H9 (cell line): ENCODE measurements around the gene MYOM1. TPM values are rescaled to one million over a fixed set of nuclear protein-coding genes. Genes with fewer than 3 reads are reported as not detected.

Experiments
- DNase-seq: peaks from one replicate; pipeline ENCODE4 v3.0.0-alpha.2; 2017
- H2AFZ ChIP-seq: one replicate; pipeline ENCODE4 v1.6.1; 2013; ENCODE audit warnings: mild to moderate bottlenecking, low read length, control low read depth, moderate library complexity
- H2AK5ac ChIP-seq: 2 replicates; pipeline ENCODE4 v1.6.1; 2013; ENCODE audit warnings: low read length, control low read depth, mixed read lengths; ENCODE audit not compliant: insufficient read length
- H2BK120ac ChIP-seq: one replicate; pipeline ENCODE4 v1.6.1; 2013; ENCODE audit warnings: low read depth, mild to moderate bottlenecking, low read length, control low read depth, inconsistent platforms; ENCODE audit not compliant: poor library complexity, severe bottlenecking
- H2BK12ac ChIP-seq: 2 replicates; pipeline ENCODE4 v1.6.1; 2013; ENCODE audit warnings: low read length, control low read depth, mixed read lengths, low read depth; ENCODE audit not compliant: insufficient read length
- H2BK15ac ChIP-seq: 2 replicates; pipeline ENCODE4 v1.6.1; 2013; ENCODE audit warnings: low read depth, low read length, control low read depth
- H2BK20ac ChIP-seq: one replicate; pipeline ENCODE4 v1.6.1; 2013; ENCODE audit warnings: low read depth, mild to moderate bottlenecking, low read length, control low read depth, inconsistent platforms; ENCODE audit not compliant: poor library complexity, severe bottlenecking
- H2BK5ac ChIP-seq: 2 replicates; pipeline ENCODE4 v1.6.1; 2013; ENCODE audit warnings: low read length, control low read depth, mixed read lengths; ENCODE audit not compliant: insufficient read length
- H3K14ac ChIP-seq: 2 replicates; pipeline ENCODE4 v1.6.1; 2013; ENCODE audit warnings: low read length, control low read depth; ENCODE audit not compliant: insufficient read depth
- H3K18ac ChIP-seq: 2 replicates; pipeline ENCODE4 v1.6.1; 2013; ENCODE audit warnings: low read depth, mild to moderate bottlenecking, mixed read lengths, low read length, control low read depth; ENCODE audit not compliant: insufficient read length
- H3K23ac ChIP-seq: 2 replicates; pipeline ENCODE4 v1.6.1; 2013; ENCODE audit warnings: low read length, control low read depth, mixed read lengths, low read depth; ENCODE audit not compliant: insufficient read length
- H3K23me2 ChIP-seq: 2 replicates; pipeline ENCODE4 v1.6.1; 2013; ENCODE audit warnings: low read depth, mild to moderate bottlenecking, mixed read lengths, low read length, control low read depth; ENCODE audit not compliant: insufficient read length, poor library complexity, severe bottlenecking
- H3K27ac ChIP-seq: 2 replicates; pipeline ENCODE4 v1.5.1; 2013; ENCODE audit warnings: low read length, control low read depth, mixed read lengths, low read depth; ENCODE audit not compliant: insufficient read length
- H3K27me3 ChIP-seq: 2 replicates; pipeline ENCODE4 v1.6.1; 2013; ENCODE audit warnings: low read length, control low read depth, inconsistent platforms; ENCODE audit not compliant: insufficient read depth
- H3K4ac ChIP-seq: 2 replicates; pipeline ENCODE4 v1.6.1; 2013; ENCODE audit warnings: low read depth, mild to moderate bottlenecking, control low read depth, inconsistent platforms, low read length, moderate library complexity
- H3K4me1 ChIP-seq: 2 replicates; pipeline ENCODE4 v1.6.1; 2013; ENCODE audit warnings: low read length, control low read depth, inconsistent platforms; ENCODE audit not compliant: insufficient read depth
- H3K4me2 ChIP-seq: 2 replicates; pipeline ENCODE4 v1.6.1; 2013; ENCODE audit warnings: low read length, control low read depth, mixed read lengths; ENCODE audit not compliant: insufficient read length, insufficient read depth
- H3K56ac ChIP-seq: 2 replicates; pipeline ENCODE4 v1.6.1; 2013; ENCODE audit warnings: low read depth, mild to moderate bottlenecking, mixed read lengths, low read length, control low read depth; ENCODE audit not compliant: insufficient read length
- H3K79me1 ChIP-seq: 2 replicates; pipeline ENCODE4 v1.6.1; 2013; ENCODE audit warnings: low read depth, mild to moderate bottlenecking, moderate library complexity, low read length, control low read depth, inconsistent platforms; ENCODE audit not compliant: insufficient read depth, poor library complexity, severe bottlenecking
- H3K79me2 ChIP-seq: 2 replicates; pipeline ENCODE4 v1.6.1; 2013; ENCODE audit warnings: low read length, control low read depth, inconsistent platforms; ENCODE audit not compliant: insufficient read depth
- H3K9ac ChIP-seq: 2 replicates; pipeline ENCODE4 v1.6.1; 2013; ENCODE audit warnings: low read length, control low read depth, mixed read lengths; ENCODE audit not compliant: insufficient read length; ENCODE audit errors: extremely low read depth
- H3K9me3 ChIP-seq: one replicate; pipeline ENCODE4 v1.6.1; 2013; ENCODE audit warnings: low read depth, low read length, inconsistent platforms; ENCODE audit not compliant: control insufficient read depth
- H3T11ph ChIP-seq: one replicate; pipeline ENCODE4 v1.6.1; 2013; ENCODE audit warnings: mild to moderate bottlenecking, low read length, control low read depth, inconsistent platforms
- H4K20me1 ChIP-seq: one replicate; pipeline ENCODE4 v1.6.1; 2013; ENCODE audit not compliant: control insufficient read depth, insufficient read length, insufficient read depth
- H4K5ac ChIP-seq: 2 replicates; pipeline ENCODE4 v1.6.1; 2013; ENCODE audit warnings: low read depth, mild to moderate bottlenecking, mixed read lengths, low read length, control low read depth; ENCODE audit not compliant: insufficient read length
- H4K8ac ChIP-seq: replicated peaks from 2 replicates; pipeline ENCODE4 v1.6.1; 2013; ENCODE audit warnings: low read length, control low read depth, mixed read lengths, low read depth; ENCODE audit not compliant: insufficient read length
- H4K91ac ChIP-seq: 2 replicates; pipeline ENCODE4 v1.6.1; 2013; ENCODE audit warnings: low read depth, mild to moderate bottlenecking, moderate library complexity, mixed read lengths, low read length, control low read depth; ENCODE audit not compliant: insufficient read length
- H3K27ac Mint-ChIP-seq, 3 experiments: 2 replicates in 2 of 3; 3 replicates in 1 of 3; pipeline ENCODE4 v1.8.0; 2020 to 2021; ENCODE audit warnings: mixed read lengths in 3 of 3, mild to moderate bottlenecking in 1 of 3, moderate library complexity in 1 of 3
- H3K27me3 Mint-ChIP-seq: 2 replicates; pipeline ENCODE4 v1.8.0; 2021; ENCODE audit warnings: low read depth, mild to moderate bottlenecking, moderate library complexity, mixed read lengths
- H3K36me3 Mint-ChIP-seq, 3 experiments: 2 replicates in 2 of 3; 3 replicates in 1 of 3; pipeline ENCODE4 v1.8.0; 2020 to 2021; ENCODE audit warnings: low read depth in 3 of 3, mixed read lengths in 3 of 3; ENCODE audit not compliant: insufficient read depth in 1 of 3
- H3K4me1 Mint-ChIP-seq, 2 experiments: 2 replicates each; pipeline ENCODE4 v1.8.0; 2020; ENCODE audit warnings: mixed read lengths in 2 of 2
- H3K4me3 Mint-ChIP-seq, 2 experiments: 2 replicates in 1 of 2; 3 replicates in 1 of 2; pipeline ENCODE4 v1.8.0; 2020 to 2021; ENCODE audit warnings: mild to moderate bottlenecking in 2 of 2, mixed read lengths in 2 of 2, moderate library complexity in 1 of 2
- H3K9me3 Mint-ChIP-seq, 2 experiments: 2 replicates in 1 of 2; 3 replicates in 1 of 2; pipeline ENCODE4 v1.8.0; 2020; ENCODE audit warnings: mild to moderate bottlenecking in 2 of 2, mixed read lengths in 2 of 2, moderate library complexity in 1 of 2
- CTCF ChIP-seq: fragments of 200-600 bp; sonication (generic); conservative IDR thresholded peaks from 3 replicates; pipeline ENCODE4 v1.8.0; 2021; ENCODE audit warnings: antibody characterized with exemption, mild to moderate bottlenecking
- WGBS: extraction: QIAGEN DNeasy Blood & Tissue Kit; methylation state at CpG from one replicate; pipeline ENCODE4 v1.1.7; 2013; ENCODE audit warnings: missing lambda C conversion rate, low lambda C conversion rate, mixed read lengths; ENCODE audit not compliant: insufficient read length; ENCODE audit errors: extremely low coverage; 5-methylcytosine and 5-hydroxymethylcytosine counted together
- total RNA-seq: library from RNA; stranded (reverse); gene quantifications from 2 replicates; pipeline ENCODE4 v1.2.1, GENCODE V29; 2021

Gene MYOM1
- total RNA-seq, 1 experiment from 2014 or later, result 0.17 TPM

GRCh38 chr18:3260995-3261372 is 41.2 kb upstream of the MYOM1 start:
- H3K9me3 ChIP-seq, result no peaks in the 10 kb centered on the region
- H3K9ac ChIP-seq, result peak overlapping the region; percentile 93
- H4K8ac ChIP-seq, result no peak overlapping the region
- TF ChIP-seq CTCF, result no peak
- H3K79me1 ChIP-seq, result no peaks in the 10 kb centered on the region
- H3T11ph ChIP-seq, result no peak overlapping the region
- no peak overlapping the region for H3K56ac ChIP-seq
- no peaks in the 10 kb centered on the region; a peak in 2 of 5 replicates for H3K9me3 Mint-ChIP-seq
- WGBS, result no CpG with 5 or more reads among the region's 5 CpGs
- H3K27ac ChIP-seq, result peak overlapping the region; percentile 77
- peaks cover 28% of the 10 kb centered on the region for H3K79me2 ChIP-seq
- peaks cover 4% of the 10 kb centered on the region for H3K23me2 ChIP-seq
- H2BK20ac ChIP-seq, result no peak overlapping the region
- H3K27ac Mint-ChIP-seq, result peak overlapping the region; percentile 98 to 99 (median 99)
- H3K18ac ChIP-seq, result no peak overlapping the region
- H3K14ac ChIP-seq, result no peak overlapping the region; the same call in 1 of the 2 replicates
- H4K91ac ChIP-seq, result no peak overlapping the region
- no peaks in the 10 kb centered on the region for H4K20me1 ChIP-seq
- no peak overlapping the region for H2BK5ac ChIP-seq
- no peaks in the 10 kb centered on the region for H3K27me3 Mint-ChIP-seq
- peaks cover 7 to 19% (median 18%) of the 10 kb centered on the region in 3 experiments; a peak in 5 of 7 replicates for H3K36me3 Mint-ChIP-seq
- no peaks in the 10 kb centered on the region for H3K27me3 ChIP-seq
- no peak overlapping the region for H2BK15ac ChIP-seq
- no peak overlapping the region for H2AFZ ChIP-seq
- no peak for DNase-seq
- no peak overlapping the region for H3K4ac ChIP-seq
- no peak overlapping the region for H3K23ac ChIP-seq
- H3K4me2 ChIP-seq, result peak overlapping the region; percentile 70
- H3K4me3 Mint-ChIP-seq, result peak overlapping the region; percentile 80 to 90
- H2BK12ac ChIP-seq, result no peak overlapping the region
- H2AK5ac ChIP-seq, result no peak overlapping the region
- peaks cover 6% of the 10 kb centered on the region; the same call in 1 of the 2 replicates for H3K4me1 ChIP-seq
- no peak overlapping the region for H2BK120ac ChIP-seq
- H4K5ac ChIP-seq, result no peak overlapping the region
- peaks cover 46 to 58% of the 10 kb centered on the region in 2 experiments for H3K4me1 Mint-ChIP-seq
